SW480 (cell line): ENCODE results near the gene ZWILCH.
A peak's percentile ranks its signal among the peaks of the same experiment; 100 is the strongest.
"Not testable (repeated sequence)": the region's sequence is repeated elsewhere in the genome, so short reads cannot be mapped to it uniquely, and the experiment has no call there.

Source experiments
- DNase-seq: peaks from one replicate; pipeline ENCODE4 v3.0.0-alpha.2; 2016; ENCODE audit warnings: low spot score

ZWILCH gene

GRCh38 chr15:66488525-66488924, 16.6 kb upstream of the ZWILCH start:
- DNase-seq: no peak

GRCh38 chr15:66489179-66489791, 15.8 kb upstream of the ZWILCH start:
- no peak for DNase-seq

- no peak for DNase-seq
Measured at GRCh38 chr15:66491846-66492245, 13.3 kb upstream of the ZWILCH start.

- DNase-seq: no peak
Measured at GRCh38 chr15:66494262-66494661, 10.9 kb upstream of the ZWILCH start.

- no peak for DNase-seq
Measured at GRCh38 chr15:66496951-66497501, 8.1 kb upstream of the ZWILCH start.

- DNase-seq: peak; percentile 89
Measured at GRCh38 chr15:66497502-66498455, 7.3 kb upstream of the ZWILCH start, which contains the start of gene SNAPC5. Gene SNAPC5, minus strand, starts transcription at chr15:66497762. Its CDS starts 31 bp downstream, at chr15:66497731.

GRCh38 chr15:66498501-66499386, 6.4 kb upstream of the ZWILCH start:
- DNase-seq: no peak

- not testable (repeated sequence) for DNase-seq
Measured at GRCh38 chr15:66500346-66500745, 4.8 kb upstream of the ZWILCH start.

- DNase-seq: no peak
Measured at GRCh38 chr15:66502491-66502890, 2.6 kb upstream of the ZWILCH start.

- not testable (repeated sequence) for DNase-seq
Measured at GRCh38 chr15:66503041-66503648, 2.0 kb upstream of the ZWILCH start.

- DNase-seq: no peak
Measured at GRCh38 chr15:66503780-66504562, 1.2 kb upstream of the ZWILCH start.

GRCh38 chr15:66505430-66505811, 295 bp downstream of the ZWILCH start:
- no peak for DNase-seq

- DNase-seq: no peak
Measured at GRCh38 chr15:66505818-66506217, 692 bp downstream of the ZWILCH start.

- DNase-seq: no peak
Measured at GRCh38 chr15:66508293-66508883, 3.3 kb downstream of the ZWILCH start.

GRCh38 chr15:66514586-66514985, 9.5 kb downstream of the ZWILCH start:
- no peak for DNase-seq

GRCh38 chr15:66515901-66516322, 10.8 kb downstream of the ZWILCH start:
- peak; percentile 8 for DNase-seq

GRCh38 chr15:66523926-66524325, 18.8 kb downstream of the ZWILCH start:
- DNase-seq: no peak

- DNase-seq: no peak
Measured at GRCh38 chr15:66524838-66525237, 19.7 kb downstream of the ZWILCH start.

- no peak for DNase-seq
Measured at GRCh38 chr15:66535056-66535455, 29.9 kb downstream of the ZWILCH start.

GRCh38 chr15:66542896-66543295, 37.8 kb downstream of the ZWILCH start:
- no peak for DNase-seq
